Heart right ventricle (tissue), 16 donors: ENCODE data around the gene CNTN2. TPM values are rescaled to one million over a fixed set of nuclear protein-coding genes. Genes with fewer than 3 reads are reported as not detected.

Experiments
- ATAC-seq, 8 donors: fragments of 200-7000 bp; cut with Tn5 transposase; one replicate each; pipeline ENCODE4 v1.9.1; 2020; ENCODE audit warnings: mild to moderate bottlenecking in 8 of 8, moderate library complexity in 8 of 8, moderate number of reproducible peaks in 1 of 8
- DNase-seq, 2 donors: peaks; one replicate each; pipeline ENCODE4 v3.0.0-alpha.2; 2020
- H3K27ac ChIP-seq, 10 donors: fragments of 200-600 bp; sonication (generic) in 2 of 10; one replicate each; pipeline versions ENCODE4 v1.5.0 to v1.8.0; 2020 to 2022; ENCODE audit warnings: mild to moderate bottlenecking in 3 of 10
- H3K27me3 ChIP-seq, 7 donors: fragments of 200-600 bp; one replicate each; pipeline ENCODE4 v1.8.0; 2021 to 2022; ENCODE audit warnings: mild to moderate bottlenecking in 2 of 7
- H3K36me3 ChIP-seq, 9 donors: fragments of 200-600 bp; sonication (generic) in 1 of 9; one replicate each; pipeline versions ENCODE4 v1.5.0 to v1.8.0; 2020 to 2022; ENCODE audit warnings: mild to moderate bottlenecking in 2 of 9
- H3K4me1 ChIP-seq, 9 donors: fragments of 200-600 bp; sonication (generic) in 1 of 9; one replicate each; pipeline versions ENCODE4 v1.5.0 to v1.8.0; 2020 to 2022; ENCODE audit warnings: mild to moderate bottlenecking in 4 of 9
- H3K4me3 ChIP-seq, 10 donors: fragments of 200-600 bp; sonication (generic) in 2 of 10; one replicate each; pipeline versions ENCODE4 v1.5.0 to v1.8.0; 2020 to 2022; ENCODE audit warnings: mild to moderate bottlenecking in 7 of 10, moderate library complexity in 2 of 10
- H3K9me3 ChIP-seq, 11 donors: fragments of 200-600 bp in 10 of 11; sonication (generic) in 2 of 11; one replicate each; pipeline versions ENCODE4 v1.5.0 to v1.8.0; 2013 to 2022; ENCODE audit warnings: mild to moderate bottlenecking in 2 of 11, control low read depth in 1 of 11, moderate library complexity in 1 of 11
- WGBS, 2 donors: extraction: QIAGEN DNeasy Blood & Tissue Kit; methylation state at CpG; one replicate each; pipeline ENCODE4 v1.1.7; 2013; ENCODE audit warnings: inconsistent platforms in 1 of 2; 5-methylcytosine and 5-hydroxymethylcytosine counted together
- intact Hi-C, 10 donors: fragments of 100-400 bp; cut with DNase I; formaldehyde crosslinking; loops; one replicate each; pipeline versions ENCODE4 v1.11.1 to v1.14.2; 2022
- polyA plus RNA-seq, 2 donors: library from polyadenylated mRNA; stranded (reverse); fragments of 200-250 nt; gene quantifications; one replicate each; pipeline ENCODE4 v1.2.3, GENCODE V29; 2013
- total RNA-seq, 10 donors: library from RNA; stranded (reverse); fragmentation: NEBNext Ultra II Directional in 3 of 10; extraction: Animal tissue kit (Norgen Biotek cat#: 25700) in 3 of 10; gene quantifications; one replicate each; pipeline versions ENCODE4 v1.2.1 to v1.2.4, GENCODE V29; 2021 to 2023
- TF ChIP-seq, protein P1 (sequence below), 9 donors: fragments of 200-600 bp; sonication (generic) in 2 of 9; IDR thresholded peaks; one replicate each; pipeline versions ENCODE4 v1.5.0 to v1.8.0; 2021 to 2022; ENCODE audit warnings: antibody characterized with exemption in 9 of 9, mild to moderate bottlenecking in 5 of 9, moderate library complexity in 1 of 9
- donor health status: Arrhythmogenic right ventricular cardiomyopathy.
- donor health status: ischemic (EF 13 %, LVEDD 7.1; RV severe dilation, severe dysfunction).
- donor health status: healthy with polysubstance abuse.
- donor health status: DM: no; HTN: yes; CAD: no.
- donor health status: DM: no; HTN: no; CAD: no.
- donor health status: ischemic (EF 25% LVEDD 6.9; RV normal size, moderate dysfunction).
- donor health status: ischemic (EF 25% LVEDD 5.7; RV mildly dilated, moderate dysfunction).
- donor health status: healthy.
- donor health status: DM: yes; HTN: yes; CAD: no.
- donor health status: Ischemic cardiomyopathy.
- donor health status: ischemic (EF 35%, LVEDD 5.7; RV mildly dilated, moderate dysfunction).
- donor health status: nonischemic (EF 11% LVEDD 7.7; RV severe dilation, severe dysfunction).
- donor health status: DM: yes; HTN: yes; CAD: no.
- donor health status: PGD.
- donor health status: ischemic (EF 29% LVEDD 5.4; RV normal size, mild dysfunction).
- donor health status: nonischemic (EF 23%, LVEDD 6.1; RV moderate dilation, normal function).

Gene CNTN2
- total and polyA plus RNA-seq, 12 donors = 0.04 to 0.73 (median 0.25) TPM; not detected in 3

DNA sequence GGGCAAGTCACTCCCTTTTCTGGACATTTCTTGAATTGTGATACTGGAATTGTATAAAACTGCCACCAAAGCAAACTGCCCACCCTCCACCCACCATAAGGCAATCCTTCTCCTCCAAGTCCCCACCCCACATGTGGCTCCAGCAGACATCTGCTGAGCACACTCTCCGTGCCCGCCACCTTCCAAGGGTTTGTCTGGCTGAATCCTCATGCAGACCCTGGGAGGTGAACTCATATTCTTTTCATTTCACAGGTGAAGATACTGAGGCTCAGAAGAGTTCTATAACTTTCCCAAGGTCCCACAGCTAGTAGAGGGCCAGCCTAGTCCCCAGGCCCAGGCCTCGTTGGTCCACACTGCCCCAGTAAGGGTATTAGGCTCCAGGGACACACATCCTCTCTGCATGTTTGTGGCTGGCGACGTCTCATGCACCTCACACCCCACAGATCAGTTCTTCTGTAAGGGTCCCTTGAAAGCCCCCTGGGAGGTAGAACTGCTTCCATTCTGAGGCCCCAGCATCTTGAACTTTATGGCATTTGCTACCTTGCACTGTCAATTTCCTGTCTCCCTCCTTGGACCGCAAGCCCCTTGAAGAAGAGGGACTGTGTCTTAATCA lies 14.1 kb downstream of the CNTN2 start:
- 94% methylated on average over 6 of the region's 6 CpGs for WGBS, 2 donors
- no peak overlapping the region for H3K4me3 ChIP-seq
- H3K27me3 ChIP-seq = peaks cover 0 to 23% (median 14%) of the 10 kb centered on the region in 7 donors
- H3K9me3 ChIP-seq = no peaks in the 10 kb centered on the region
- H3K4me1 ChIP-seq = peaks cover 0 to 7% (median 4%) of the 10 kb centered on the region in 9 donors
- intact Hi-C loops = loop anchor here in 3 of 10 donors (5.0 to 10.0 kb wide), 3 partner anchors 70 to 252 kb away; no protein-coding TSS in a partner anchor
- DNase-seq (no peak), ATAC-seq (no peak)
- no peak overlapping the region for H3K27ac ChIP-seq
- H3K36me3 ChIP-seq = no peaks in the 10 kb centered on the region
- TF ChIP-seq, protein P1, sequence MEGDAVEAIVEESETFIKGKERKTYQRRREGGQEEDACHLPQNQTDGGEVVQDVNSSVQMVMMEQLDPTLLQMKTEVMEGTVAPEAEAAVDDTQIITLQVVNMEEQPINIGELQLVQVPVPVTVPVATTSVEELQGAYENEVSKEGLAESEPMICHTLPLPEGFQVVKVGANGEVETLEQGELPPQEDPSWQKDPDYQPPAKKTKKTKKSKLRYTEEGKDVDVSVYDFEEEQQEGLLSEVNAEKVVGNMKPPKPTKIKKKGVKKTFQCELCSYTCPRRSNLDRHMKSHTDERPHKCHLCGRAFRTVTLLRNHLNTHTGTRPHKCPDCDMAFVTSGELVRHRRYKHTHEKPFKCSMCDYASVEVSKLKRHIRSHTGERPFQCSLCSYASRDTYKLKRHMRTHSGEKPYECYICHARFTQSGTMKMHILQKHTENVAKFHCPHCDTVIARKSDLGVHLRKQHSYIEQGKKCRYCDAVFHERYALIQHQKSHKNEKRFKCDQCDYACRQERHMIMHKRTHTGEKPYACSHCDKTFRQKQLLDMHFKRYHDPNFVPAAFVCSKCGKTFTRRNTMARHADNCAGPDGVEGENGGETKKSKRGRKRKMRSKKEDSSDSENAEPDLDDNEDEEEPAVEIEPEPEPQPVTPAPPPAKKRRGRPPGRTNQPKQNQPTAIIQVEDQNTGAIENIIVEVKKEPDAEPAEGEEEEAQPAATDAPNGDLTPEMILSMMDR (IDR thresholded peaks at IDR 0.05) = no peak

DNA sequence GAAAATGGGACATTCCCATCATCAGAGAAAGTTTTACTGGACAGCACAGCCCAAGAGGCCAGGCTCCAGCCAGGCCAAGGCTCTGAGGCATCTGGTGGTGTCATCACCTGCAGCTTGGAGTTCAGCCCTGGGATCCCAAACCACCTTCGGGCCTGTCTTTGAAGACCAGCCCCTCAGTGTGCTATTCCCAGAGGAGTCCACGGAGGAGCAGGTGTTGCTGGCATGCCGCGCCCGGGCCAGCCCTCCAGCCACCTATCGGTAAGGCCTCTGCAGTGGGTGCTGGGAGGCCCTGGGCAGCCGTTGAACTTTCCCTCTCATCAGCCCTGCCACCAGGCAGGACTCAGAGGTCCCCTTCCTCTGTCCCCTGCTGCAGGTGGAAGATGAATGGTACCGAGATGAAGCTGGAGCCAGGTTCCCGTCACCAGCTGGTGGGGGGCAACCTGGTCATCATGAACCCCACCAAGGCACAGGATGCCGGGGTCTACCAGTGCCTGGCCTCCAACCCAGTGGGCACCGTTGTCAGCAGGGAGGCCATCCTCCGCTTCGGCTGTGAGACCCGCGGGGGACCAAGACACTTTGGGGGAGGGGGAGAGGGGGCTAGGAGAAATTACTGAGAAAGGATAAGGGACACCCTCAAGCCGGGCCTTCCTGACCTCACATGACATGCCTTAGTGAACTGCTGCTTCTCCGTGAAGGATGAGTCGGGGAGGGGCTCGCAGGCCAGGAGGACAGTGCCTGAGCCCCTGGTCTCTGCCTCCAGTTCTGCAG lies 15.0 kb downstream of the CNTN2 start:
- Histone ChIP-seq H3K27ac (no peak overlapping the region), H3K4me3 (no peak overlapping the region), H3K36me3 (no peaks in the 10 kb centered on the region), H3K9me3 (no peaks in the 10 kb centered on the region), H3K4me1 (peaks cover 0 to 7% (median 4%) of the 10 kb centered on the region in 9 donors), H3K27me3 (peaks cover 0 to 18% (median 11%) of the 10 kb centered on the region in 7 donors)
- intact Hi-C loops = loop anchor here in 3 of 10 donors (5.0 to 10.0 kb wide), 3 partner anchors 71 to 253 kb away; no protein-coding TSS in a partner anchor
- 89 to 94% methylated on average over 19 of the region's 19 CpGs for WGBS, 2 donors
- no peak for ATAC-seq
- no peak for DNase-seq
- TF ChIP-seq, protein P1 (IDR thresholded peaks at IDR 0.05) = no peak

DNA sequence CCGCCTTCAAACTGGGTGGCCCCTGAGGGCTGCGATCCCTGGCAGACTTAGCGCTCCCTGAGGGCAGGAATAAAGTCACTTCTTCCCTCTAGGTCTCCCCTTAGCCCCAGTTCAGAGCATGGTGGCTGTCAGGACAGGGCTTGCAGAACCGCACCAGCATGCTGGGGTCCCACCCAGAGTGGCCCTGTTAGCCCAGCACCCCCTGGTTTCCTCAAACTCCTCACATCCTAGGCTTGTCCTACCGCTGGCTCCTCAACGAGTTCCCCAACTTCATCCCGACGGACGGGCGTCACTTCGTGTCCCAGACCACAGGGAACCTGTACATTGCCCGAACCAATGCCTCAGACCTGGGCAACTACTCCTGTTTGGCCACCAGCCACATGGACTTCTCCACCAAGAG lies 15.8 kb downstream of the CNTN2 start:
- 94% methylated on average over 12 of the region's 12 CpGs for WGBS, 2 donors
- Histone ChIP-seq H3K4me1 (peaks cover 0 to 7% (median 4%) of the 10 kb centered on the region in 9 donors), H3K9me3 (no peaks in the 10 kb centered on the region), H3K4me3 (no peak overlapping the region), H3K36me3 (no peaks in the 10 kb centered on the region), H3K27ac (no peak overlapping the region), H3K27me3 (peaks cover 0 to 13% (median 4%) of the 10 kb centered on the region in 7 donors)
- DNase-seq = no peak
- intact Hi-C loops = loop anchor here in 3 of 10 donors (5.0 to 10.0 kb wide), 3 partner anchors 72 to 254 kb away; no protein-coding TSS in a partner anchor
- ATAC-seq = no peak
- TF ChIP-seq, protein P1 (IDR thresholded peaks at IDR 0.05) = no peak

DNA sequence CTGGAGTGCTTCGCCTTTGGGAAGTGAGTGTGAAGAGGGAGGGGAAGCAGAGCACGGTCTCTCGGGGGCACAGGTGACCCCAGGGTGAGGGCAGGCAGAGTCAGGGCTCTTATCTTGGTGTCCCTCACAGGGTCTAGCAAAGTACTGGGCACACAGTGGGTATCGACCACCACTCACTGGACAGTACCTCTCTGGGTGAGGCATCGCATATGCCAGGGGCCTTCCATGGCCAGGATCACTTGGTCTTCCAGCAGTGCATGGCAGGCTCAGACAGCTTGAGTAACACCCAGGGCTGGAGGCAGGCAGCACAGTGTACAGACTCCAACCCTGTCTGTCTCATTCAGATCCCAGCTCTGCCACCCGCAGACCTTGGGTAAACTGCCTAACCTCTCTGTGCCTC lies 16.6 kb downstream of the CNTN2 start:
- 93 to 95% methylated on average over 6 of the region's 6 CpGs for WGBS, 2 donors
- no peak for ATAC-seq

More for the DNA sequence above, 16.6 kb downstream of the CNTN2 start:
- Histone ChIP-seq H3K4me3 (no peak overlapping the region), H3K9me3 (no peaks in the 10 kb centered on the region), H3K27ac (no peak overlapping the region), H3K36me3 (no peaks in the 10 kb centered on the region), H3K27me3 (peaks cover 0 to 5% (median 0%) of the 10 kb centered on the region in 7 donors), H3K4me1 (peaks cover 0 to 7% (median 4%) of the 10 kb centered on the region in 9 donors)
- TF ChIP-seq, protein P1 (IDR thresholded peaks at IDR 0.05) = no peak
- intact Hi-C loops = loop anchor here in 9 of 10 donors (2.0 to 10.0 kb wide), 7 partner anchors 67 to 255 kb away; no protein-coding TSS in a partner anchor
- DNase-seq = no peak
